GM12872 (cell line): Measurements from ENCODE around the gene BDP1.

Source experiments
- TF ChIP-seq, protein P1 (sequence below): IDR thresholded peaks from 3 replicates; pipeline ENCODE4 v1.5.1; 2011; ENCODE audit warnings: low read depth, mild to moderate bottlenecking, low read length, moderate library complexity; ENCODE audit not compliant: insufficient read depth

Gene BDP1

DNA sequence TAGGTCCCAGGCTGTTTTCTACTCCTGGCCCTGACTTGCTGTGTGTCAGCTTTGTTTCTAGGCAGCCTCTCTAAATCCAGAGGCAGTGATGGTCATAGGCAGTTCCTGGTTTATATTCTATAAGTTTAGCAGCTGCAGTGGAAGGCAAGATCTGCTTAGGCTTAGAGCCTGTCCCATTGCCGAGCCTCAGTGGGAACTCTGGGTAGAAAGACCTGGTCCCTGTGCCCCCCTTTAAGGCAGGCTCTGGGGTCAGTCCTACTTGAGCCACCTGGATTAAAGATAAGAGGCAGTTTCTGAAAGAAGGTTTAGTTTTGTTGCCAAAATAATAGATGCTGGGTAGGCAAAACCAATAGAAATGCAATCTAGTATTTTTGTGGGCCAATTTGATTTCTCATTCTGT, 145.3 kb downstream of the BDP1 start:
- TF ChIP-seq, protein P1, sequence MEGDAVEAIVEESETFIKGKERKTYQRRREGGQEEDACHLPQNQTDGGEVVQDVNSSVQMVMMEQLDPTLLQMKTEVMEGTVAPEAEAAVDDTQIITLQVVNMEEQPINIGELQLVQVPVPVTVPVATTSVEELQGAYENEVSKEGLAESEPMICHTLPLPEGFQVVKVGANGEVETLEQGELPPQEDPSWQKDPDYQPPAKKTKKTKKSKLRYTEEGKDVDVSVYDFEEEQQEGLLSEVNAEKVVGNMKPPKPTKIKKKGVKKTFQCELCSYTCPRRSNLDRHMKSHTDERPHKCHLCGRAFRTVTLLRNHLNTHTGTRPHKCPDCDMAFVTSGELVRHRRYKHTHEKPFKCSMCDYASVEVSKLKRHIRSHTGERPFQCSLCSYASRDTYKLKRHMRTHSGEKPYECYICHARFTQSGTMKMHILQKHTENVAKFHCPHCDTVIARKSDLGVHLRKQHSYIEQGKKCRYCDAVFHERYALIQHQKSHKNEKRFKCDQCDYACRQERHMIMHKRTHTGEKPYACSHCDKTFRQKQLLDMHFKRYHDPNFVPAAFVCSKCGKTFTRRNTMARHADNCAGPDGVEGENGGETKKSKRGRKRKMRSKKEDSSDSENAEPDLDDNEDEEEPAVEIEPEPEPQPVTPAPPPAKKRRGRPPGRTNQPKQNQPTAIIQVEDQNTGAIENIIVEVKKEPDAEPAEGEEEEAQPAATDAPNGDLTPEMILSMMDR = no peak

DNA sequence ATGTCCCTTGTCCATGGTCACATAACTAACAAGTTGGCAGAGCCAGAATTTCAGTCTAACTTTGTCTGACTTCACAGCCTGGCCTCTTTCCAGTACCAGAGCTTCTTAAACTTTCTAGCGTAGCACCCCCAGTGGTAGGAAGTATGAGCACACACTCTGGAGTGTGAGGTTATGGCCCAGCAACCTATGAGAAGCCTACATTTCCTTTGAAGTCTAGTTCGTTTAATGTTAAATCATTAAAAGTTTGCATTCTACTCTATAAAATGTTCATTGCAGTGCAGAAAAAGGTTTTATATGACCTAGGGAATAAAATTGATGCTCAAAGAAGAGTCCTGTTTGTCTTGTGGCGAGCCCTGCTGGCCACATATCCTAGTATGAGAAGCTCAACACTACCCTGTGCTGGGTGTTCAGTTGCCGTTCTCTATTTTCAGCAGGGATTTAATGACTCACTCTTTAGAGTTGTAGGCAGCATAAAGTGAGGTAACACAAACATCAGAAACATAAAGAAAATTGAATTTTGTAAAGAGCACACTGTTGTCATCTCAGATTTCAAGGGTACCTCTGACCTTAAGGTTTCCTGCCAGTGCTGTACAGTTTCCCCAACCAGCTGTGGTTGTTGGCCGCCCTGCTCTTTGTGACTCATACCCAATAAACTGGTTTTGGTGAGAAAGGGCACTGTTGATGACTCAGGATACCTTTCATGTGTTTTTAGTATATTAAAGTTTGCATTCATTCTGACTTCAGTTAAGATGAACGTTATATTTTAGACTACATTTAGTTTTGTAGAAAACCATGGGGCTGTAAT, 146.0 kb downstream of the BDP1 start:
- TF ChIP-seq, protein P1 = peak; percentile 81

DNA sequence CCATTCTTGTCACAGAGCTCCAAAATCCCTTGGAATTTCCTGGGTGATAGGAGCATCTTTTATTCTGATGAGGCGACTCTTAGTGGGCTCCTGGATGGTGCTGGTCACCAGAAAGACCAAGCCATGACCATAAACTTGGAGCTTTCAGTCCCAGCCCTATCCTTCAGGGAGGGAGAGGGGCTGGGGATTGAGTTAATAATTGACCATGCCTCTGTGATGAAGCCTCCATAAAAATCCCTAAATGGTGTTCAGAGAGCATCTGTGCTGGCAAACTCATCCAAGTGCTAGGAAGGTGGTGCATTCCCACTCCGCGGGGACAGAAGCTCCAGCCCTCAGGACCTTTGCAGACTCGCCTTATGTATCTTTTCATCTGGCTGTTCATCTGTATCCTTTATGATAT, 160.4 kb downstream of the BDP1 start:
- TF ChIP-seq, protein P1 = no peak
